GM21360 (cell line): ENCODE results near the gene LRRIQ1.
"Not testable (repeated sequence)": the region's sequence is repeated elsewhere in the genome, so short reads cannot be mapped to it uniquely, and the experiment has no call there.

Experiments used
- ATAC-seq: cut with Tn5 transposase; IDR thresholded peaks from one replicate; pipeline ENCODE4 v1.9.1; 2021; ENCODE audit warnings: mild to moderate bottlenecking, moderate library complexity; ENCODE audit not compliant: unreplicated experiment

LRRIQ1 gene, protein sequence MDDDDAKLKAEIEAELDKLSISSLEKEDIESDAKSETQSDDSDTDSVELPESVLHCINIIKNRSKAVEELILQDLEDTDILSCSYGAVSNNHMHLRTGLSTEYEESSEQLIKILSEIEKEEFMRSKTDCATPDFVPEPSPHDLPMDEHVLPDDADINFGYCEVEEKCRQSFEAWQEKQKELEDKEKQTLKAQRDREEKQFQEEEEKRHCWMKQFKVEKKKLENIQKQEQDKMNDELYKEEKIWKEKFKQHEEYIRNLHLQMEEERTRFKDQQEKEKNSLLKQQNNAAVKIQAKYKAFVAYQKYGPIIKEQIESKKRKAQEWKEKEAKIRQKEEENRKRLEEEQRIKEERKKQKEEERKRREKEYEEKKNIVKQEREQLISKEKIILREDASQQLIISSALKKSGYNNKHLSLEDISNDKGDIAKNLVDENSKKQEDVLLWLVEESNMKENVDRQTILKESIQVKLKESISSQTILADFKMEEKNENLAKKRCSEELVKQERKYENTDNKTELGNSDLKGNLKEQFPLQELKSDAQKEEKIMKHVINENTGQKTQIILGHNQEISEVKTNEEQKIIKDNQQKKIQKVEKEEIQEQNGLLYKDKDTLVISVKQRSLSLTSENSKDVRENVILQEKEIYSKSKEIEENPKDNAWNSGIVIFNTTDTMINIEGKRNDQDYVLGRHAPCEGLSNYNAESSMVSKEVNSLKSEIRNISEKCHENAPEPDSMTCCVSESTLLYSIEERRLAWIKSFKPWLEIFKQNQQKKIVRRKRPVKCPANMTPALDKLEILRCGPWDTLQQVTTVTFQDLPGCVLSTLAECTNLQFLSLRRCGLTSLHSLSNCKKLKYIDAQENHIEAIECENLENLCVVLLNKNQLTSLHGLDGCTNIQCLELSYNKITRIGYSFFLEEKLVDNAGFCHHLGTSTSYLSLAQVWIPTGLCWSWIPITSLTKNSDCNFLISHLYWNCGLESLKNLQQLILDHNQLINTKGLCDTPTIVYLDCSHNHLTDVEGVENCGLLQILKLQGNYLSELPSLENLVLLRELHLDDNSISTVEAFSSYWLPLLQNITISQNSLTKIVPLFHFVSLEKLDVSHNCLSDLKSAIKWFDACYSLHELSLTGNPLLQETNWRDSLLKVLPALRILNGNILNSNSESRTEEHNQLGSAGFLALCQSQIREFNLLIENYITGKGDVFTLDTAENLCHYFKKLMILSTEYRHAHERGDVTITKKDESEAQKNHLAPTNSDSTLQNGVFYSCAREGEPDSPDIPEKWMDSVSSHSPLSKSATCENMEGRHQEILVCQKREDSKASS (N-terminal part only)

DNA sequence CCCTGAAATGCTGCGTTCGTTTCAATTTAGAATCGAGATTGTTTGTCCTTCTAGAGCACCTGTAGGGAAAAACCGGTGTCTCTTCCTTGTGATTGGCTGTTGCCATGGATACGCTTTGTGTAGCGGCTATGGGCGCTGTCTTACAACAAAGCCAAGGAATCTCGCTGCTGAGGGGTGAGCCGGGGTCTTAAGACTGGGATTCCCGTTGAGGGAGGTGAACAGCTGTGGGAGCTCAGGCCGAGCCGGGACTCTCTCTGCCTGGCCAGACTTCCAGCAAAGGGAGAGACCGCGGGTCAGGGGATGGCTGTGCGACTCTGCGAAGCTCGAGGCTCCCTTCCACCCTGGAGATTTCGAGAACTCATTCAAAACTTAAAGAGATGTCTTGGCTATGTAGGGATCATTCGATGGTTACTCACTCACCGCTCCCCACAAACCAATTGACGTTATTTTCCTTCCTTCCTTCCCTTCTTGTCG lies at the start of gene LRRIQ1, which contains the start of gene TSPAN19:
Gene LRRIQ1 (plus strand): TSS at position 118 of the 474 bp plus-strand sequence. CDS start 1,826 bp downstream, outside the sequence.
Gene TSPAN19 (minus strand): TSS at position 44 of the 474 bp plus-strand sequence. CDS start 6,331 bp downstream, outside the sequence.
- ATAC-seq = peak; percentile 97

DNA sequence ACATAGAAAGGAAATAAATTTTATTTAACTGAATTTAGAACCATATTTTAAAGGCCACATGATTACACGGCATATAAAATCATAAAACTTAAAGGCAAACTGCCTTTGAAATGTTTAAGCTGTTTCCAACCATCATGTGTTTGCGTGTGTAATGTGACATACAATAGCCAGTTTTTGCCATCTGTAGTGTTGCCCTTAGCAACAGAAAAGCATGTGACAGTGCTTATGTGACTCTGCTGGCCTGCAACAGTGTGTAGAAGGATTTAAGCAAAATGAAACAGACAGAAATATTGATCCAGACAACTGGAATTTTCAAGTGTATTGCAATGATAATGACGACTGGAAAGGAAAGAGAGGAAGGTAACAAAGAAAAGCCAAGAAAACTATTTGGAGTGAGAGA lies 49.6 kb upstream of the LRRIQ1 start:
- ATAC-seq = no peak

DNA sequence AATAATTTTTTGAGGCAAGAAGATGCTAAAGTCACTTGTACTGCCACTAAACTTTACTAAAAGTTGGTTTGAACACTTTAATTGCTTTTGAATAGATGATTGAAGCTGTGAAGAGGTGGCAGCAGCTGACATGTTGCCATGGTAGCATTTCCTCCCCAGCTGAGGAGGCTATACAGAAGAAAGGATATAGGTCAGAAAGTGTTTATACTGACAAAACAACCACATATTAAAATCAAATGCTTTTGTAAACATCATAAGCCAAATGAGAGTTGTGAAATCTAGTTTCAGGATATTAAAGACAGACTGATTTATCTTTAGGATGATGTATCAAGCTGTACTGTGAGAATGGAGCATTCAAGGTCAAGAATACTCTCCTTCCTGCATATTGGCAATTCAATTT lies 41.7 kb upstream of the LRRIQ1 start:
- ATAC-seq = no peak

DNA sequence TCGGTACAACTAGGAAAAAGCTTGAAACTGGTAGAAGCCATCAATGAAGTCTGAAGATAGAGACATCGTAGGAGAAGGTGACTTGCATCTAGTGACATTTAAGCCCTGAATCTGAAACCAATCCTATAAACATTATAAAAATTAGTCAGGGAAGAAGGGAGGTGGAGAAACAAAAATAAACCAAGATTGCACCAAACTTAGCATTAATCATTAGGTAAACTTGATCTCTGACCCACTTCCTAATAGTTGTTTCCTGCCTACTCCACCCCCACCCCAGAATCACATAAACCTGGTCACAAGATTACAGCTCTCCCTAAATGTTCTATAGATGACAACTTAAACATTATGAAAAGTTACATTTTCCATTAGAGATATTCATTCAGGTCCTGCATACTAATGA lies 40.5 kb upstream of the LRRIQ1 start:
- ATAC-seq = no peak

DNA sequence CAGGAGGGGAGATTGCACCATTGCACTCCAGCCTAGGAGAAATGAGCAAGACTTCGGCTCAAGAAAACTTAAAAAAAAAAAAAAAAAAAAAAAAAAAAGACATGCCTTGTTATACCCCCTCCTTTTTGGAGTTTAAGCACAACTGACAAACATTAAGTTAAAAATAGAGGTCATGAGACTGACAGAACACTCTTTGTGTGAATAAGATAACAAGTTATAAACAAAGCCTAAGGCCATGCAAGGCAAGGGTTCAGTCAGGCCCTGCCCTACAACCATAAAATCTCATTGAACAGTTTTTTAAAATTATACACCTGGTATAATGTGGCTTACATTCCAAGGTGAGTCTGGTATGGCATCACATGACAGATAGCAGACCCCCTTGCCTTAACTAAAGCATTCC lies 39.4 kb upstream of the LRRIQ1 start:
- no peak for ATAC-seq

DNA sequence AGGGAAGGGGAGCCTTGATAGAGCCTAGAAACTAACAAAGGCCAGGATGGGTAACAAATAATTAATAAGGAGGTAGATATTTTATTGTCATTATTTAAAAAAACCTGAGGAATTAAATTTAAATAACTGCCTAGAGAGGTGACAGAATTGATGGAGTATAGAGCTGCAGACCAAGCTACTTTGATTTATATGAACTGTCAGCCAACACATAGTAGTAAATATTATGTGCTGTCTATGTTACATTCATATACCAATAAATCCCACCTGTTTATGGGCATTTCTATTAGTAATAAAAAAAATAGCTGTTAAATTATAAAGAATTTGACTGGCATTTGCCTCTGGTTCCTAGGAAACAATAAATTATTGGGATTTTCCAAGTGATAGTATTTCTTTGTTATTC lies 37.8 kb upstream of the LRRIQ1 start:
- no peak for ATAC-seq

DNA sequence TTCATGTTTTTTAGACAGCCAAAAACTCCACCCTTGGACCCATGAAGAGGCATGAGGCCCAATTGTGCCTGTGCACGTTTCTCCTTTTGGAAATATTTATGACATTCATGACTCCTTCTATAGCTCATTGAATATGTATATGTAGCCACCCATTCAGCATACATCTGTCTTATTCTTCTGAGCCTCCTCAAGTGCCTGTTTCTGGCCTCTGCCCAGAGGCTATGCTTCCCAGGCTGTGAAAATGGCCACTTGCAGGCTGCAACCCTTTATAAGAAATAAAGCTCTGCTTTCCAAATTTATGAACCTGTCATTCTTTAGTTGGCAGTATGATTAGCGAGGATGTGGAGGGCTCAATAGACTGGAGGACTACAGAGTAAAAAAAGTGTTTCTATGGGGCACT lies 35.4 kb upstream of the LRRIQ1 start:
- ATAC-seq = no peak

DNA sequence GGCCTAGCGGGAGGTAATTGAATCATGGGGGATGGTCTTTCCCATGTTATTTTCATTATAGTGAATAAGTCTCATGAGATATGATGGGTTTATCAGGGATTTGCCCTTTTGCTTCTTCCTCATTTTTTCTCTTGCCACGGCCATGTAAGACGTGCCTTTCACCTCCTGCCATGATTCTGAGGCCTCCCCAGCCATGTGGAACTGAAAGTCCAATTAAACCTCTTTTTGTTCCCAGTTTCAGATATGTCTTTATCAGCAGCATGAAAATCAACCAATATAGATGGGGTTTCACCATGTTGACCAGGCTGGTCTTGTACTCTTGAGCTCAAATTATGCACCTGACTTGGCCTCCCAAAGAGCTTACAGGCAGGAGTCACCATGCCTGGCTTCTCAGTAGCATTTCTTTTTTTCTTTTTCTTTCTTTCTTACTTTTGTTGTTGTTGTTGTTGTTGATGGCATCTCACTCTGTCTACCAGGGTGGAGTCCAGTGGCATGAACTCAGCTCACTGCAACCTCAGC lies 33.3 kb upstream of the LRRIQ1 start:
- ATAC-seq = no peak

DNA sequence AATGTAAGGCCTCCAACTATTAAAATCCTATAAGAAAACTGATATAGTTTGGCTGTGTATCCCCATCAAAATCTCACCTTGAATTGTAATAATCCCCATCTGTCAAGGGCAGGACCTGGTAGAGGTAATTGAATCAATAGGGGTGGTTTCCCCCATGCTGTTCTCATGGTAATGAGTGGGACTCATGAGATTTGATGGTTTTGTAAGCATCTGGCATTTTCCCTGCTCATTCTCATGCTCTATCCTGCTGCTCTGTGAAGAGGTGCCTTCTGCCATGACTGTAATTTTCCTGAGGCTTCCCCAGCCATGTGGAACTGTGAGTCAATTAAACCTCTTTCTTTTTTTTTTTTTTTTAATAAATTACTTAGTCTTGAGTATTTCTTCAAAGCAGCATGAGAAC lies 31.9 kb upstream of the LRRIQ1 start:
- ATAC-seq = no peak

DNA sequence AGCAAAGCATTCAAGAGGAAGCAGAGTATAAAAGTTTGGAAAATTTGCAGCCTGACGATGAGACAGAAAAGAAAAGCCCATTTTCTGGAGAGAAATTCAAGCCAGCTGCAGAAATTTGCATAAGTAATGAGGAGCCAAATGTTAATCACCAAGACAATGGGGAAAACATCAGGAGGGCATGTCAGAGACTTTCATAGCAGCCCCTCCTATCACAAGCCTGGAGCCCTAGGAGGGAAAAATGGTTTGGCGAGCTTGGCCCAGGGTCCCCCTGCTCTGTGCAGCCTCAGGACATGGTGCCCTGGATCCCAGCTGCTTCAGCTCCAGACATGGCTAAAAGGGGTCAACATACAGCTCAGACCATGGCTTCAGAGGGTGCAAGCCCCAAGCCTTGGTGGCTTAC lies 31.1 kb upstream of the LRRIQ1 start:
- not testable (repeated sequence) for ATAC-seq

DNA sequence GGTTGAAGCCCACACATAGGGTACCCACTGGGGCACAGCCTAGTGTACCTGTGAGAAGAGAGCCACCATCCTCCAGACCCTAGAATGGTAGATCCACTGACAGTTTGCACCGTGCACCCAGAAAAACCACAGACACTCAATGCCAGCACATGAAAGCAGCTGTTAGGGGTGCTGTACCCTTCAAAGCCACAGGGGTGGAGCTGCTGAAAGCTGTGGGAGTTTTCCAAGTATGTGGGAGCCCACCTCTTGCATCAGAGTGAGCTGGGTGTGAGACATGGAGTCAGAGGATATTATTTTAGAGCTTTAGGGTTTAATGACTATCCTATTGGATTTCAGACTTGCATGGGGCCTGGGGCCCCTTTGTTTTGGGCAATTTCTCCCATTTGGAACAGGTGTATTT lies 30.5 kb upstream of the LRRIQ1 start:
- no peak for ATAC-seq

DNA sequence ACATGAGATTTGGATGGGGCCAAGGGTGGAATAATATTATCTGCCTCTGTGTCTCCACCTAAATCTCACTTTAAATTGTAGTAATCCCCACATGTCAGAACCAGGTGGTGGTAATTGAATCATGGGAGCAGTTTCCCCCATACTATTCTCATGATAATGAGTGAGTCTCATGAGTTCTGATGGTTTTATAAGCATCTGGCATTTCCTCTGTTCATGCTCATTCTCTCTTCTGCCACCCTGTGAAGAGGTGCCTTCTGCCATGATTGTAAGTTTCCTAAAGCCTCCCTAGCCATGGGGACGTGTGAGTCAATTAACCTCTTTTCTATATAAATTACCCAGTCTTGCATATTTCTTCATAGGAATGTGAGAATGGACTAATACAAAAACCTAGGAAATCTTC lies 29.9 kb upstream of the LRRIQ1 start:
- no peak for ATAC-seq

DNA sequence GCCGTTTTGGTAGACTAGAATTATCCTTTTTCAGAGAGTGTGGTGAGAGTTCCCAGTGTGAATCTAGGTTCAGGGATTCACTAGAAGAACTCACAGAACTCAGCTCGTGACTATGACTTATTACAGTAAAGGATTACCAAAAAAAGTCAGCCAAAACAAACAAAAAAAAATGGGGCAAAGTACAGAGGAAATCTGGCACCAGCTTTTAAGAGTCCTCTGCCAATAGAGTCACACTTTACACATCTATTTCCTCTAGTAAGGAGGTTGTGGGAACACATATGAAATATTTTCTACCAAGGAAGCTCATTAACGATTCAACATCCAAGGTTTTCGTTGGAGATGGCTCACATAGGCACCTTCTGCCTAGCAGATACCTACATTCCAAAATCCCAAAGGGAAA lies 28.3 kb upstream of the LRRIQ1 start:
- no peak for ATAC-seq

DNA sequence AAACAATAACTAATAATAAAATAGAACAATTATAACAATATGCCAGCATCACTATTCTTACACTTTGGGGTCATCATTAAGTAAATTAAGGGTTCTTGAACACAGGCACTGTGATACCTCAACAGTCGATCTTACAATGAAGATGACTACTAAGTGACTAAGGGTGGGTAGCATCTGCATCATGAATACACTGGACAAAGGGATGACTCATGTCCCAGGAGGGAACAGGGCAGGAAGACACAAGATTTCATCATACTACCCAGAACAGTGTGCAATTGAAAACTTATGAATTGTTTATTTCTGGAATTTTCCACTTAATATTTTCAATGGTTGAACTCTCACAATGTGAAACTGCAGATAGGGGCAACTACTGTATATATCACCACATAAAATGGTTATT lies 19.7 kb upstream of the LRRIQ1 start:
- no peak for ATAC-seq

DNA sequence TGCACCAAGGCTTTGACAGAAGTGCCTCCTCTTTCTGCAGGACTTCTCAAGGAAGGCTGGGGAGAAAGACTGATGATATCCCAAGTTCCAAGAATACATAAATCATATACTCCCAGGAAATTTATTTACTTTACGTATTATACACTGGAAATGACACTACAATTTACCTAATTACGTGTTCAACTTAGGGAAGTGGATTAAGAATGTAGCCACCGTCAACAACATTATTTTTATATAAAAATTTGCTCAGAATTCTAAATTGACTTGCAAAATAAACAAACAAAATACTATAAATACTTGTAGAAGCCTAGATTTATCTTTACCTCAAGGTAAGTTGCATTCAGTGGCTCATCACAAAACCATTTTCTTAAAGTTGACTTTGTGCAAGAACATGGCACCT lies 19.0 kb upstream of the LRRIQ1 start:
- ATAC-seq = no peak

DNA sequence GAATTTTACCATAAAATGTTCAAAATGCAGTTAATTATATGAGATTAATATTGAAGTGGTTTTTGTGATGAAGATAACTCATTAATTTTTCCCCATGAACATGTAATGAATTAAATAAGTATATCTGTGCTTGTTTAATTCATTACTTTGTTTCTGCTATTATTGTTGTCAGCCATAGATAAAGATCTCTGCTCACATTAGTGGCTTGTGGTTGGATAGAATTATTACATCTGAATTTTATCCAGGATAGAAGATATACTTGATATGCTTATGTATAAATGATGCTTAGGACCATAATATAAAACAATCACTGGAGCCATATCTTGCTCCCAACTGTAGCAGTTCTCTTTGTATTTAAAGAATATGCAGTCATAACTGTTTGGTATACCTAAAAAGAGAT lies 18.5 kb upstream of the LRRIQ1 start:
- no peak for ATAC-seq

DNA sequence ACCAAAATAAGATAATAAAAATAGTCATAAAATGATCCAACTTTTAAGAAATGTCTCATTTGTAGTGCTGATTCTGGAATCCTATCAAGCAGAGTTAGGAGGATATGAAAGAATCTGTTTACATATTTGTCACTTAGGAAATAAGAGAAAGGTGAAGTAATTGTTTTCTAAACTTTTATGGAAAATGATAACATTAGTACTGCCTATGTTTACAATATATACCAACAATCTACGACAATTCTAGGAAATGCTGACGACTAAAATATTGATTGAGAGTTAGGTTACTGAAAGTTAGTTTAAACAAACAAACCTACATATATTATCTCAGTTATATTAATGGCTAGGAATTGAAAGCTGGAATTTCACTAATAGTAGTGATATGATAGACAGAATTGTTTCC lies 18.1 kb upstream of the LRRIQ1 start:
- ATAC-seq = no peak

DNA sequence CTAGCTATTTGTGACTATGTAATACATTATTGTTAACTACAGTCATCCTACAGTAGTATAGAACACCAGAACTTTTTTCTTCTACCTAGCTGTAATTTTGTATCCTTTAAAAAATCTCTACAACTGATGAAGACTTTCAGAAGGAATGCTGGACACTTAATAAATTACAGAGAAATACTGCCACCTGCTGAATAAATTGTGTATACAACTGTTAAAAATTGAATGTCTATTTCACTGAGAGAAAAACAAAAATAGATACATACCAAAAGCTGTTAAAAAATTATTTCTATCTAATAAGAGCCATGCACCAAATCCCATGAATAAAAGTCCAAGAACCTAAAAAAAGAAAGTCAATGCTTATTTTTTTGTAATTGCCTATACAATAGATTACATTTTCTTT lies 6.7 kb upstream of the LRRIQ1 start:
- no peak for ATAC-seq

DNA sequence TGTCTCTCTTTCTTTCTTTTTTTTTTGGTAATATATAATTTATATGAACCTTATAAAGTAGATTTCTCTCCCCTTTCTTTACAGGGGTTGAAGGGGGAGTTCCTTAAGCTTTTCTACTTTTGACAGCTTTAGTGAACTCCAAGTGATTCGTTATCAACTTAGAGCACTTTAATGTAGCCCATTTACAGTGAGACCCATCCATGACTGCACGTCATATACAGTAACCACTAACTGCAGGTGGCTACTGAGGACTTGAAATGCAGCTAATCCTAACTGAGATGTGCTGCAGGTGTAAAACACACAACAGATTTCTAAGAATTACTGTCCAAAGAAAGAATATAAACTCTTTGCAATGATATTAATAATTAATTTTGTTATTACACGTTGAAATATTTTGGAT lies 582 bp downstream of the LRRIQ1 start:
- ATAC-seq = no peak

DNA sequence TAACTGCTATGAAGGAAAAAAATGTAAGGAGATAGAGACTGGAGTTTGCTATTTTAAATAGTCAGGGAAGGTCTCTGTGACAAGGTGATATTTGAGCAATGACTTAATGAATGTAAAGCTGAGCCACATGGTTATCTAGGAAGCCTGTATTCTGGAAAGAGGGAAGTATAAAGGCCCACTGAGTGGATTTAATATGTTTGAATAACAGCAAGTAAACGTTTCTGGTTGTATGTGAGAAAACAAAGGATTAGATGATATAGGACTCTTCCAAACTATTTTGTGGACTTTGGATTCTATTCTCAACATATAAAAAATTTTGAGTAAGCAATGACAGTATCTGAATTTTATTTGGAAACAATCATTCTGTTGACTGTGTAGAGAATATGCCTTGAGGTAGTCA lies 5.2 kb downstream of the LRRIQ1 start:
- ATAC-seq = no peak

DNA sequence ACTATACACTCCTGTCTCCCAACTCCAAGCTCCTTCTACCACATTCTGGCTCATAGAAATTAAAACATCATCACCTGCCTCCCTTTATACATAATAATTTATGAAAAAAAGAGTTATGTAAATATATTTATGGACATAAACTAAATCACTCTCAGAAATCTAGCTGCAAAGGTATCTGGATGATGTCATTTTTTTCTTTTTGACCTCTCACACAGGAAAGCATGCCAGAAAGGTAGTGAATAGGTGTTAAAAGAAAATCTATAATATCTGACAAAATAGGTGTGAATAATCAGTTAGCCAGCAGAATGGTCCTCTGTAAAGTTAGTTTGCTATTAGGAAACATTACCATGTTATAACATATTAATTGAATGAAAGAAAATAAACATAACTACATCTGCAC lies 7.7 kb downstream of the LRRIQ1 start:
- ATAC-seq = no peak
